T-helper 22 cell (primary cell): ENCODE measurements around the gene MRPL39.
A peak's percentile ranks its signal among the peaks of the same experiment; 100 is the strongest.
"Not testable (repeated sequence)": the region's sequence is repeated elsewhere in the genome, so short reads cannot be mapped to it uniquely, and the experiment has no call there.

Source experiments
- DNase-seq: peaks from one replicate; pipeline ENCODE4 v3.0.0-alpha.2; 2020; ENCODE audit warnings: low read depth

The MRPL39 gene

GRCh38 chr21:25607151-25608043 is at the start of gene MRPL39:
Gene MRPL39 (minus strand): TSS chr21:25607481. CDS start chr21:25607475, 6 bp downstream.
- DNase-seq: peak; percentile 66

GRCh38 chr21:25656412-25656811 is 49.1 kb upstream of the MRPL39 start:
- DNase-seq: no peak

GRCh38 chr21:25649146-25649545 is 41.9 kb upstream of the MRPL39 start:
- no peak for DNase-seq

DNA sequence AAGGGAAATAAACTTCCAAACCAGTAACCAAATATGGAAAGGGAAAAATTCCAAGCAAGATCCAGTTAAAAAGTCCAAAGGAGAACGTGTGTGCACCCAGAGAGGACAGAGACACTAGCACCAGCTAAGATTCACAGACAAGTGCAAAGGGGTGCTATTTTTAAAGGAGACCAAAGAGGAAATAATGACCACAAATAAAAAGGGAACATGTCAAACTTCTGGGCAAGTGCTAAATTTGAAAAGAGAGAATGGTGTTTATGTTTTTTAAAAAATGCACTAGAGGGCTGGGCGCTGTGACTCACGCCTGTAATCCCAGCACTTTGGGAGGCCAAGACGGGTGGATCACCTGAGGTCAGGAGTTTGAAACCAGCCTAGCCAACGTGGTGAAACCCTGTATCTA is 40.4 kb upstream of the MRPL39 start:
- no peak for DNase-seq

GRCh38 chr21:25646474-25646873 is 39.2 kb upstream of the MRPL39 start:
- DNase-seq: no peak

DNA sequence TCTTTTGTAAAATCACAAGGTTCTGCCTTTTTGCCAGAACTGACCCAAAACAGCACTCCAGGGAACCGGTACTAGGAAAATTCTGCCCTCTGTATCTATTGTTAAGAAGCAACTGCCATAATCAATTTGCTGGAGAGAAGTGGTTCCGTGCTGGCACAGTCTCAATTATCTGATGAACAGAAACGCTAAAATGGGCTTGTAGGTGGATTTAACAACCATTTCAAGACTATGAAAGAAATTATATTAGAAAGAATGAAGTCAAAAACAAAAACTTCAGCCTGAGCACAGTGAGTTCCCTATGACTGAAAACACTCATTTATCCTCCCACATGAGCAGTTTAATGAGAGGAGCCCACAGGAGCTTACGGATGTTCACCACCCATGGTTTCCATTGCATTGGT is 36.2 kb upstream of the MRPL39 start:
- no peak for DNase-seq

GRCh38 chr21:25640943-25641292 is 33.6 kb upstream of the MRPL39 start:
- no peak for DNase-seq

- DNase-seq: no peak
Observed at GRCh38 chr21:25640202-25640942, 33.1 kb upstream of the MRPL39 start.

- peak; percentile 7 for DNase-seq
Observed at GRCh38 chr21:25639551-25640201, 32.4 kb upstream of the MRPL39 start.

GRCh38 chr21:25638660-25639550 is 31.6 kb upstream of the MRPL39 start, which contains the start of gene JAM2:
Gene JAM2 (plus strand): TSS chr21:25639258. CDS start chr21:25639822, 564 bp downstream.
- peak; percentile 5 for DNase-seq

- no peak for DNase-seq
Observed at GRCh38 chr21:25637851-25638659, 30.8 kb upstream of the MRPL39 start.

GRCh38 chr21:25636727-25637126 is 29.4 kb upstream of the MRPL39 start:
- no peak for DNase-seq

DNA sequence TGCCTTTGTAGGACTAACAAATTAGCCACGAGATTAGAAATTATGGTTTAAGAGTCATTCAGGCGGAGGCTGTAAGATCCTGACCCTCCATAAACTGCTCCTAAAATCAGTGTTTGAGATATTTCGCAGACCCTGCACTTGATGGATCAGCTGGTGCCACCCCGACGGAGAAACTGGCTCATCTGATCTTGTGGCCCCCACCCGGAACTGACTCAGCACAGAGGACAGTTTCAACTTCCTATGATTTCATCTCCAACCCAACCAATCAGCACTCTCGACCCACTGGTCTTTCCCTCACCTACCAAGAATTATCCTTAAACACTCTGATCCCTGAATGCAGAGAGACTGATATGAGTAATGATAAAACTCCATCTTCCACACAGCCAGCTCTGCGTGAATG is 28.0 kb upstream of the MRPL39 start:
- no peak for DNase-seq

DNA sequence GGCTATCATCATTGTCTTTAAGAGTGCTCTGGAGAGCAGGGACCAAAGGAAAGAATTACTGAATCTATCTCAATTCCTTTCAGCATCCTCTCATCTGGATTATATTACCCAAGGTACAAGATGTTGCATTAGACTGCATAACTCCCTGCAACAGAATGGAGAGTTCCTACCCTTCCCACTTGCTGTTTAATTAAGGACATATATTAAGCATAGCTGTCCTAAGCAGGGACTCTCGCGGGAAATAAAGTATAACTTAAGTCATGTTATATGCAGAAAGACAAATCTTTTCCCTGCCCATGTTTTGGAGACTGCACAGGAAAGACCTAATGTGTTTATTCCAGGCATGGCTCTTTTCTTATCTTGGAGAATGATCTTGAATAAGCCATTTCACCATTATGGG is 25.0 kb upstream of the MRPL39 start:
- DNase-seq: no peak

- DNase-seq: no peak
Observed at GRCh38 chr21:25626757-25627156, 19.5 kb upstream of the MRPL39 start.

- not testable (repeated sequence) for DNase-seq
Observed at GRCh38 chr21:25625776-25626555, 18.7 kb upstream of the MRPL39 start.

DNA sequence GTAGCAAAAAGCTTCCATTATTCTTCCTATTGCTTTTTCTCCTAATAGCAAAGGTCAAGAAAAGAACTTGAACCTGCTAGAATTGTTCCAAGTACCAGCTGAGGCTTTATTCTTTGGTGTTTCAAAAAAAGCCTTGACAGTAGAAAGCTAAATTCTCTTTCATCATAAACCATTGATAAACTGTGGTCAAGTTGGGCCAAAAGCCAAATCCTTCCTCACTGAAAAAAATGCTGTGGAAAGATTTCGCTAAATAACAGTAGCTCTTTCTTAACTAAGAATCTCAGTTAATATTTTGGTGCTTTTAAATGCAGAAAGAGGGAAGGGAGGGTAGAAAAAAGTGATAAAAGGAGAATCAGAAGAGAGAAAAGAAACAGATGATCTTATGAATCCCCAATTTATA is 17.8 kb upstream of the MRPL39 start:
- DNase-seq: no peak

- no peak for DNase-seq
Observed at GRCh38 chr21:25624511-25624910, 17.2 kb upstream of the MRPL39 start.

- DNase-seq: no peak
Observed at GRCh38 chr21:25619198-25619597, 11.9 kb upstream of the MRPL39 start.

DNA sequence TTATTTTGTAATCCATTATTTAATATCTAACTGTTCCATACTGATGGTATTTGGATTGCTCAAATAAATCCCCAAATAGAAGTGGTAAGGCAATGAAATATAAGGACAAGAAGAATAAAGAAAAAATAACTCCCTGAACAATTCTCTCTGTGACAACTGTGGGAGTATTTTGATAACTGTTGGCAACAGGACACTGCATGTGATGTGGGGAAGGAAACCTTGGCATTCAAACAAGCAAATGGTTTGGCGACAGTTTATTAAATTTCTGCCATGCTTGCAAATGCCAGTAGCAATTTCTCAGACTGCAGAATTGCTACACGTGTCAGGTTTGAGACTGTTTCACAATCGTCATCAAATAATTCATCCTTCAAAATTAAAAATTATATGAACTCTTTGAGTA is 8.6 kb upstream of the MRPL39 start:
- no peak for DNase-seq
